Sigmoid colon (tissue), 3 donors: ENCODE measurements around the gene PLVAP.

Experiments
- CTCF ChIP-seq, 4 experiments: fragments of 450-650 bp in 3 of 4; fragments of 200-600 bp in 1 of 4; IDR thresholded peaks; one replicate each; pipeline ENCODE4 v1.5.1; 2016 to 2019; ENCODE audit warnings: antibody characterized with exemption in 4 of 4, mild to moderate bottlenecking in 3 of 4, moderate library complexity in 2 of 4
- POLR2A ChIP-seq, 2 donors: fragments of 450-650 bp; IDR thresholded peaks; one replicate each; pipeline ENCODE4 v1.6.1; 2016; ENCODE audit warnings: antibody characterized with exemption in 2 of 2, mild to moderate bottlenecking in 2 of 2, moderate library complexity in 2 of 2

- no peak for TF ChIP-seq POLR2A (IDR thresholded peaks at IDR 0.05)
- no peak for TF ChIP-seq CTCF (IDR thresholded peaks at IDR 0.05)
These were observed 46.5 kb upstream of the PLVAP start for GRCh38 chr19:17423429-17424208.
